ENCODE data around the gene TRIO. TPM values are rescaled to one million over a fixed set of nuclear protein-coding genes. Genes with fewer than 3 reads are reported as not detected.

TRIO gene
- total and polyA plus RNA-seq, 2 donors (not counting 1 experiment from before 2014, with no cell fraction given): 134 to 281 TPM

- Histone ChIP-seq H3K27me3 (ENCODE audit: control insufficient read depth, insufficient read depth, low read length) (no peaks in the 10 kb centered on the region), H3K36me3 (ENCODE audit: control insufficient read depth, insufficient read depth, low read length) (no peaks in the 10 kb centered on the region), H3K79me2 (ENCODE audit: control insufficient read depth, insufficient read depth, low read length) (no peaks in the 10 kb centered on the region), H3K4me2 (ENCODE audit: extremely low read depth, insufficient read depth, low read length) (peak overlapping the region; percentile 20), H3K9me3 (ENCODE audit: control insufficient read depth, insufficient read depth, low read depth, low read length) (no peaks in the 10 kb centered on the region), H3K4me1 (ENCODE audit: control insufficient read depth, extremely low read depth, insufficient read depth, low read length) (peaks cover 5% of the 10 kb centered on the region), H2AFZ (ENCODE audit: low read length) (no peak overlapping the region), H3K27ac (ENCODE audit: insufficient read depth, low read length) (peak overlapping the region; percentile 50), H4K20me1 (ENCODE audit: control insufficient read depth, extremely low read depth, insufficient read depth, low read length) (no peaks in the 10 kb centered on the region), H3K4me3 (replicated peaks in 1 of 4; ENCODE audit: control extremely low read depth in 1 of 4, insufficient read depth in 1 of 4, low read depth in 3 of 4, low read length in 4 of 4) (no peak overlapping the region), H3K9ac (ENCODE audit: insufficient read depth, low read length) (no peak overlapping the region)
- peak; percentile 73 to 96 for DNase-seq (ENCODE audit: low read depth in 2 of 2)
- TF ChIP-seq EZH2 (IDR thresholded peaks at IDR 0.05; ENCODE audit: low read length, missing control alignments) (no peak), CTCF (conservative IDR thresholded peaks at IDR 0.05 in 1 of 2, IDR thresholded peaks at IDR 0.05 in 1 of 2; ENCODE audit: low read depth in 1 of 2, low read length in 2 of 2) (no peak)
Measured at GRCh38 chr5:14105718-14106410, 37.3 kb upstream of the TRIO start.

GRCh38 chr5:14107536-14107935, 35.6 kb upstream of the TRIO start:
- Histone ChIP-seq H3K4me2 (ENCODE audit: extremely low read depth, insufficient read depth, low read length) (no peak overlapping the region), H3K27me3 (ENCODE audit: control insufficient read depth, insufficient read depth, low read length) (no peaks in the 10 kb centered on the region), H3K79me2 (ENCODE audit: control insufficient read depth, insufficient read depth, low read length) (no peaks in the 10 kb centered on the region), H2AFZ (ENCODE audit: low read length) (no peak overlapping the region), H3K27ac (ENCODE audit: insufficient read depth, low read length) (peak overlapping the region; percentile 74), H3K4me1 (ENCODE audit: control insufficient read depth, extremely low read depth, insufficient read depth, low read length) (peaks cover 5% of the 10 kb centered on the region), H3K36me3 (ENCODE audit: control insufficient read depth, insufficient read depth, low read length) (no peaks in the 10 kb centered on the region), H4K20me1 (ENCODE audit: control insufficient read depth, extremely low read depth, insufficient read depth, low read length) (no peaks in the 10 kb centered on the region), H3K9ac (ENCODE audit: insufficient read depth, low read length) (no peak overlapping the region), H3K9me3 (ENCODE audit: control insufficient read depth, insufficient read depth, low read depth, low read length) (no peaks in the 10 kb centered on the region), H3K4me3 (replicated peaks in 1 of 4; ENCODE audit: control extremely low read depth in 1 of 4, insufficient read depth in 1 of 4, low read depth in 3 of 4, low read length in 4 of 4) (no peak overlapping the region)
- peak in 1 of 2 donors; percentile 20 for DNase-seq (ENCODE audit: low read depth in 2 of 2)
- no peak for TF ChIP-seq EZH2 (IDR thresholded peaks at IDR 0.05; ENCODE audit: low read length, missing control alignments)

GRCh38 chr5:14108170-14108996, 34.8 kb upstream of the TRIO start:
- peak overlapping the region; percentile 73 for H3K4me2 ChIP-seq (ENCODE audit: extremely low read depth, insufficient read depth, low read length)
- H3K4me3 ChIP-seq (replicated peaks in 1 of 4; ENCODE audit: control extremely low read depth in 1 of 4, insufficient read depth in 1 of 4, low read depth in 3 of 4, low read length in 4 of 4): peak overlapping the region in 3 of 4 experiments; percentile 11 to 17 (median 14)
- peak overlapping the region; percentile 74 for H3K27ac ChIP-seq (ENCODE audit: insufficient read depth, low read length)
- peak overlapping the region; percentile 54 for H2AFZ ChIP-seq (ENCODE audit: low read length)
- no peaks in the 10 kb centered on the region for H3K36me3 ChIP-seq (ENCODE audit: control insufficient read depth, insufficient read depth, low read length)
- H3K27me3 ChIP-seq (ENCODE audit: control insufficient read depth, insufficient read depth, low read length): no peaks in the 10 kb centered on the region
- no peaks in the 10 kb centered on the region for H3K79me2 ChIP-seq (ENCODE audit: control insufficient read depth, insufficient read depth, low read length)
- H4K20me1 ChIP-seq (ENCODE audit: control insufficient read depth, extremely low read depth, insufficient read depth, low read length): no peaks in the 10 kb centered on the region
- DNase-seq (ENCODE audit: low read depth in 2 of 2): peak; percentile 79 to 91
- H3K9me3 ChIP-seq (ENCODE audit: control insufficient read depth, insufficient read depth, low read depth, low read length): no peaks in the 10 kb centered on the region
- H3K9ac ChIP-seq (ENCODE audit: insufficient read depth, low read length): no peak overlapping the region
- peaks cover 5% of the 10 kb centered on the region for H3K4me1 ChIP-seq (ENCODE audit: control insufficient read depth, extremely low read depth, insufficient read depth, low read length)
- TF ChIP-seq EZH2 (IDR thresholded peaks at IDR 0.05; ENCODE audit: low read length, missing control alignments) (no peak), CTCF (conservative IDR thresholded peaks at IDR 0.05 in 1 of 2, IDR thresholded peaks at IDR 0.05 in 1 of 2; ENCODE audit: low read depth in 1 of 2, low read length in 2 of 2) (peak; percentile 72 to 86)
